ENCODE results near the gene SCYL1.

SCYL1 gene

GRCh38 chr11:65502555-65503367, 22.1 kb upstream of the SCYL1 start:
- H3K4me3 ChIP-seq (replicated peaks; ENCODE audit: low read depth, low read length): peak overlapping the region; percentile 84

GRCh38 chr11:65503368-65503948, 21.4 kb upstream of the SCYL1 start:
- peak; percentile 19 for DNase-seq (ENCODE audit: extremely low read depth, low read depth)
- H3K4me3 ChIP-seq (replicated peaks; ENCODE audit: low read depth, low read length): peak overlapping the region; percentile 84
- no peak for TF ChIP-seq CTCF (IDR thresholded peaks at IDR 0.05; ENCODE audit: low read depth, low read length, missing control alignments)

More at GRCh38 chr11:65502555-65503367, 22.1 kb upstream of the SCYL1 start:
- TF ChIP-seq CTCF (IDR thresholded peaks at IDR 0.05; ENCODE audit: low read depth, low read length, missing control alignments): no peak
- peak; percentile 31 for DNase-seq (ENCODE audit: extremely low read depth, low read depth)

- peak; percentile 38 for DNase-seq (ENCODE audit: extremely low read depth, low read depth)
- TF ChIP-seq CTCF (IDR thresholded peaks at IDR 0.05; ENCODE audit: low read depth, low read length, missing control alignments): no peak
- H3K4me3 ChIP-seq (replicated peaks; ENCODE audit: low read depth, low read length): peak overlapping the region; percentile 84
These were observed 20.8 kb upstream of the SCYL1 start for GRCh38 chr11:65503949-65504673.

- peak; percentile 14 for DNase-seq (ENCODE audit: extremely low read depth, low read depth)
- H3K4me3 ChIP-seq (replicated peaks; ENCODE audit: low read depth, low read length): peak overlapping the region; percentile 84
These were observed 20.0 kb upstream of the SCYL1 start for GRCh38 chr11:65504674-65505465.

GRCh38 chr11:65505466-65506289, 19.2 kb upstream of the SCYL1 start:
- peak; percentile 15 for DNase-seq (ENCODE audit: extremely low read depth, low read depth)
- peak overlapping the region; percentile 84 for H3K4me3 ChIP-seq (replicated peaks; ENCODE audit: low read depth, low read length)
- no peak for TF ChIP-seq CTCF (IDR thresholded peaks at IDR 0.05; ENCODE audit: low read depth, low read length, missing control alignments)

More at GRCh38 chr11:65504674-65505465, 20.0 kb upstream of the SCYL1 start:
- no peak for TF ChIP-seq CTCF (IDR thresholded peaks at IDR 0.05; ENCODE audit: low read depth, low read length, missing control alignments)

Data from HFF-Myc (cell line).